Stimulated activated CD4-positive, alpha-beta T cell treated with anti-CD3 and anti-CD28 coated beads, Interleukin-1b, Interleukin-23, amount 100 ng/mL, for 24 hours (primary cell): Measurements from ENCODE around the gene NCR1.
"Not testable (repeated sequence)": the region's sequence is repeated elsewhere in the genome, so short reads cannot be mapped to it uniquely, and the experiment has no call there.

Source experiments
- DNase-seq, 4 experiments: peaks; one replicate each; pipeline ENCODE4 v3.0.0-alpha.2; 2020; ENCODE audit warnings: low read depth in 4 of 4, low spot score in 1 of 4

The NCR1 gene

GRCh38 chr19:54906819-54907218 is 871 bp downstream of the NCR1 start:
- DNase-seq: no peak

GRCh38 chr19:54907899-54908298 is 2.0 kb downstream of the NCR1 start:
- DNase-seq: not testable (repeated sequence)

GRCh38 chr19:54916822-54917221 is 10.9 kb downstream of the NCR1 start:
- DNase-seq: no peak

- no peak for DNase-seq
Observed at GRCh38 chr19:54918499-54918898, 12.6 kb downstream of the NCR1 start.

- DNase-seq: not testable (repeated sequence)
Observed at GRCh38 chr19:54919646-54920563, 14.0 kb downstream of the NCR1 start.

GRCh38 chr19:54921082-54921481 is 15.1 kb downstream of the NCR1 start:
- DNase-seq: no peak

- no peak for DNase-seq
Observed at GRCh38 chr19:54923276-54923675, 17.3 kb downstream of the NCR1 start.

- DNase-seq: no peak
Observed at GRCh38 chr19:54928299-54928698, 22.4 kb downstream of the NCR1 start.

GRCh38 chr19:54937926-54938325 is 32.0 kb downstream of the NCR1 start:
- no peak for DNase-seq

GRCh38 chr19:54938906-54939305 is 33.0 kb downstream of the NCR1 start:
- no peak for DNase-seq

GRCh38 chr19:54939538-54939937 is 33.6 kb downstream of the NCR1 start:
- not testable (repeated sequence) for DNase-seq

GRCh38 chr19:54943772-54944361 is 37.9 kb downstream of the NCR1 start:
- DNase-seq: not testable (repeated sequence)

- DNase-seq: no peak
Observed at GRCh38 chr19:54947381-54947780, 41.4 kb downstream of the NCR1 start, which contains the start of gene NLRP7. Gene NLRP7, minus strand, starts transcription at chr19:54947530.

- DNase-seq: no peak
Observed at GRCh38 chr19:54949412-54949811, 43.5 kb downstream of the NCR1 start.

- not testable (repeated sequence) for DNase-seq
Observed at GRCh38 chr19:54950580-54950979, 44.6 kb downstream of the NCR1 start.

GRCh38 chr19:54952591-54953344 is 46.8 kb downstream of the NCR1 start:
- DNase-seq: no peak

- not testable (repeated sequence) for DNase-seq
Observed at GRCh38 chr19:54953345-54953713, 47.4 kb downstream of the NCR1 start.

GRCh38 chr19:54955376-54955775 is 49.4 kb downstream of the NCR1 start:
- no peak for DNase-seq

- no peak for DNase-seq
Observed at GRCh38 chr19:54959840-54960239, 53.9 kb downstream of the NCR1 start.
